ENCODE results near the gene SKI. TPM values are rescaled to one million over a fixed set of nuclear protein-coding genes. Genes with fewer than 3 reads are reported as not detected.

Gene SKI
- total and polyA plus RNA-seq, 2 of the 8 experiments (the other 6 are each of a cell fraction or from before 2014, with no cell fraction given): 8.3 to 87.6 TPM

- Histone ChIP-seq H4K20me1 (replicated peaks in 1 of 2; ENCODE audit: control insufficient read depth in 1 of 2, insufficient read depth in 2 of 2, low read length in 2 of 2) (peaks cover 0 to 3% of the 10 kb centered on the region in 2 experiments), H2BK12ac (ENCODE audit: low read depth, low read length) (no peak overlapping the region; the same call in 1 of the 2 replicates), H4K5ac (ENCODE audit: insufficient read length, low read depth, low read length) (no peak overlapping the region), H3K79me2 (ENCODE audit: control insufficient read depth in 1 of 2, insufficient read depth in 2 of 2, low read length in 2 of 2) (no peaks in the 10 kb centered on the region), H3K18ac (ENCODE audit: extremely low read depth, low read length) (no peak overlapping the region; the same call in 1 of the 2 replicates), H3K56ac (replicated peaks; ENCODE audit: insufficient read length, low read depth, low read length) (no peak overlapping the region), H3K79me1 (ENCODE audit: low read depth, low read length) (no peaks in the 10 kb centered on the region), H3K4ac (replicated peaks; ENCODE audit: insufficient read length, low read depth, low read length) (no peak overlapping the region), H2BK5ac (ENCODE audit: low read depth, low read length) (peak overlapping the region; percentile 24; the same call in 1 of the 2 replicates), H3K4me3 (ENCODE audit: extremely low read depth in 1 of 4, insufficient read depth in 2 of 4, low read depth in 3 of 4, low read length in 4 of 4) (no peak overlapping the region), H2AFZ (ENCODE audit: low read length) (no peak overlapping the region), H3K4me1 (replicated peaks in 1 of 4; ENCODE audit: control insufficient read depth in 3 of 4, insufficient read depth in 4 of 4, low read length in 3 of 4) (no peaks in the 10 kb centered on the region), H3K4me2 (ENCODE audit: insufficient read depth in 1 of 2, low read depth in 2 of 2, low read length in 2 of 2) (no peak overlapping the region), H3K36me3 (ENCODE audit: control insufficient read depth in 2 of 4, insufficient read depth in 4 of 4, low read length in 3 of 4) (no peaks in the 10 kb centered on the region), H2BK120ac (replicated peaks; ENCODE audit: low read depth, low read length) (no peak overlapping the region), H3K9me3 (ENCODE audit: insufficient read depth in 2 of 2, low read depth in 1 of 2, low read length in 1 of 2) (no peaks in the 10 kb centered on the region), H4K91ac (replicated peaks; ENCODE audit: insufficient read length, low read length) (no peak overlapping the region), H2BK20ac (ENCODE audit: low read length) (no peak overlapping the region), H2AK5ac (ENCODE audit: low read depth, low read length) (no peak overlapping the region), H3K14ac (ENCODE audit: insufficient read length) (no peak overlapping the region), H4K8ac (ENCODE audit: extremely low read depth, insufficient read depth, low read length) (peak overlapping the region; percentile 57), H3K23me2 (ENCODE audit: low read depth, low read length) (no peaks in the 10 kb centered on the region), H3K27me3 (replicated peaks in 1 of 4; ENCODE audit: control insufficient read depth in 3 of 4, extremely low read depth in 1 of 4, insufficient read depth in 3 of 4, low read length in 3 of 4) (no peaks in the 10 kb centered on the region), H3K27ac (ENCODE audit: low read depth, low read length) (no peak overlapping the region), H3K9ac (replicated peaks in 1 of 4; ENCODE audit: extremely low read depth in 1 of 4, low read depth in 3 of 4, low read length in 3 of 4) (no peak overlapping the region), H3K23ac (ENCODE audit: insufficient read length) (no peak overlapping the region), H2BK15ac (ENCODE audit: low read length) (no peak overlapping the region)
- 90% methylated on average over 22 of the region's 24 CpGs; no CpG with 5 or more reads in 1 of the 2 experiments for WGBS, 2 experiments (ENCODE audit: extremely low coverage in 1 of 2, insufficient coverage in 1 of 2, insufficient read length in 1 of 2, insufficient replicate concordance in 2 of 2, low coverage in 1 of 2, low lambda C conversion rate in 2 of 2, missing lambda C conversion rate in 1 of 2)
- CTCF ChIA-PET (ENCODE audit: partially characterized antibody): interaction anchor here (1.2 to 1.6 kb wide), 2 partner anchors 38 to 149 kb away, joined by 3 to 6 read pairs; partner anchors contain the start of gene FAAP20
- POLR2A ChIA-PET (ENCODE audit: partially characterized antibody): interaction anchor here (0.6 to 1.0 kb wide), 2 partner anchors 68 to 779 kb away, joined by 3 read pairs; partner anchors contain the start of gene PEX10
- DNase-seq (ENCODE audit: low read depth in 1 of 2, low spot score in 2 of 2) (no peak), FAIRE-seq (no peak)
- TF ChIP-seq BRCA1 (IDR thresholded peaks at IDR 0.05; ENCODE audit: low read depth, low read length): no peak
- TF ChIP-seq KDM5A (IDR thresholded peaks at IDR 0.05; ENCODE audit: low read length): no peak
- no peak for TF ChIP-seq JUND (IDR thresholded peaks at IDR 0.05; ENCODE audit: low read length)
- TF ChIP-seq, protein P1, sequence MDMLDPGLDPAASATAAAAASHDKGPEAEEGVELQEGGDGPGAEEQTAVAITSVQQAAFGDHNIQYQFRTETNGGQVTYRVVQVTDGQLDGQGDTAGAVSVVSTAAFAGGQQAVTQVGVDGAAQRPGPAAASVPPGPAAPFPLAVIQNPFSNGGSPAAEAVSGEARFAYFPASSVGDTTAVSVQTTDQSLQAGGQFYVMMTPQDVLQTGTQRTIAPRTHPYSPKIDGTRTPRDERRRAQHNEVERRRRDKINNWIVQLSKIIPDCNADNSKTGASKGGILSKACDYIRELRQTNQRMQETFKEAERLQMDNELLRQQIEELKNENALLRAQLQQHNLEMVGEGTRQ (IDR thresholded peaks at IDR 0.05; ENCODE audit: low read length): no peak
- TF ChIP-seq GTF2F1 (IDR thresholded peaks at IDR 0.05; ENCODE audit: borderline replicate concordance, low read depth, low read length): no peak
- no peak for TF ChIP-seq JUN (IDR thresholded peaks at IDR 0.05; ENCODE audit: low read depth, low read length)
- TF ChIP-seq ASH2L (IDR thresholded peaks at IDR 0.05; ENCODE audit: low read length): no peak
- no peak for TF ChIP-seq SIRT6 (IDR thresholded peaks at IDR 0.05; ENCODE audit: low read length)
- no peak for TF ChIP-seq YY1 (IDR thresholded peaks at IDR 0.05; ENCODE audit: low read depth, low read length)
- no peak for TF ChIP-seq HDAC6 (IDR thresholded peaks at IDR 0.05; ENCODE audit: low read depth, low read length)
- no peak for TF ChIP-seq POLR2A (IDR thresholded peaks at IDR 0.05; ENCODE audit: control extremely low read depth in 1 of 2, low read depth in 2 of 2, low read length in 2 of 2)
- no peak for TF ChIP-seq CHD2 (IDR thresholded peaks at IDR 0.05; ENCODE audit: low read length)
- no peak for TF ChIP-seq BACH1 (IDR thresholded peaks at IDR 0.05; ENCODE audit: low read length)
- no peak for TF ChIP-seq KDM4A (IDR thresholded peaks at IDR 0.05; ENCODE audit: low read depth, low read length, severe bottlenecking)
These were observed 116.1 kb downstream of the SKI start for GRCh38 chr1:2344121-2344681.

All from H1 (cell line).